GM23248 (cell line): ENCODE measurements around the gene RAB33A. TPM values are rescaled to one million over a fixed set of nuclear protein-coding genes. Genes with fewer than 3 reads are reported as not detected.
A peak's percentile ranks its signal among the peaks of the same experiment; 100 is the strongest.

Experiments used
- DNase-seq: peaks from one replicate; pipeline ENCODE4 v3.0.0-alpha.2; 2015
- H2AFZ ChIP-seq: fragments of 200-600 bp; sonication (generic); 2 replicates; pipeline ENCODE4 v1.6.1; 2016; ENCODE audit warnings: antibody characterized with exemption
- H3F3A ChIP-seq: fragments of 200-600 bp; sonication (generic); 2 replicates; pipeline ENCODE4 v1.6.1; 2016; ENCODE audit warnings: mild to moderate bottlenecking, antibody characterized with exemption, mixed run types; ENCODE audit not compliant: insufficient read depth
- H3K27ac ChIP-seq: fragments of 200-600 bp; sonication (generic); 2 replicates; pipeline ENCODE4 v1.5.1; 2016; ENCODE audit warnings: mild to moderate bottlenecking
- H3K27me3 ChIP-seq: fragments of 200-600 bp; sonication (generic); replicated peaks from 2 replicates; pipeline ENCODE4 v1.6.1; 2016; ENCODE audit warnings: mild to moderate bottlenecking; ENCODE audit not compliant: insufficient read depth
- H3K36me3 ChIP-seq: fragments of 200-600 bp; sonication (generic); 2 replicates; pipeline ENCODE4 v1.6.1; 2016; ENCODE audit warnings: low read depth, mild to moderate bottlenecking
- H3K4me1 ChIP-seq: fragments of 200-600 bp; sonication (generic); 2 replicates; pipeline ENCODE4 v1.6.1; 2016; ENCODE audit warnings: mild to moderate bottlenecking; ENCODE audit not compliant: insufficient read depth
- H3K4me2 ChIP-seq: fragments of 200-600 bp; sonication (generic); one replicate; pipeline ENCODE4 v1.6.1; 2016; ENCODE audit warnings: mild to moderate bottlenecking; ENCODE audit not compliant: unreplicated experiment
- H3K4me3 ChIP-seq: fragments of 200-600 bp; sonication (generic); 2 replicates; pipeline ENCODE4 v1.5.1; 2016; ENCODE audit warnings: mild to moderate bottlenecking
- H3K79me2 ChIP-seq: fragments of 200-600 bp; sonication (generic); 2 replicates; pipeline ENCODE4 v1.6.1; 2016; ENCODE audit warnings: mild to moderate bottlenecking; ENCODE audit not compliant: insufficient read depth
- H3K9ac ChIP-seq: fragments of 200-600 bp; sonication (generic); 2 replicates; pipeline ENCODE4 v1.6.1; 2016; ENCODE audit warnings: mild to moderate bottlenecking
- H3K9me2 ChIP-seq: fragments of 200-600 bp; sonication (generic); 2 replicates; pipeline ENCODE4 v1.6.1; 2016; ENCODE audit warnings: mixed run types, mild to moderate bottlenecking, moderate library complexity; ENCODE audit not compliant: insufficient read depth
- H3K9me3 ChIP-seq: fragments of 200-600 bp; sonication (generic); one replicate; pipeline ENCODE4 v1.6.1; 2017; ENCODE audit warnings: low read depth
- H4K20me1 ChIP-seq: fragments of 200-600 bp; sonication (generic); 2 replicates; pipeline ENCODE4 v1.6.0; 2016; ENCODE audit not compliant: insufficient read depth
- EZH2 ChIP-seq: fragments of 200-600 bp; sonication (generic); IDR thresholded peaks from 2 replicates; pipeline ENCODE4 v1.6.1; 2018; ENCODE audit warnings: antibody characterized with exemption, mild to moderate bottlenecking; ENCODE audit not compliant: insufficient read depth, poor library complexity, severe bottlenecking
- EZH2phosphoT487 ChIP-seq: fragments of 200-600 bp; sonication (generic); IDR thresholded peaks from 2 replicates; pipeline ENCODE4 v1.6.1; 2018; ENCODE audit warnings: antibody characterized with exemption, moderate library complexity, mild to moderate bottlenecking, low read depth; ENCODE audit not compliant: insufficient read depth
- WGBS, 2 experiments: methylation state at CpG; one replicate each; pipeline ENCODE4 v1.1.6; 2015 to 2017; ENCODE audit warnings: low lambda C conversion rate in 2 of 2, low coverage in 1 of 2; ENCODE audit errors: missing lambda C conversion rate in 2 of 2; 5-methylcytosine and 5-hydroxymethylcytosine counted together
- in situ Hi-C: fragments of 300-500 bp; cut with MboI; formaldehyde crosslinking; loops from 2 replicates; pipeline ENCODE4 v1.15.0; 2020
- polyA plus RNA-seq: library from polyadenylated mRNA; unstranded; fragments of >200 nt; fragmentation: Nextera tagmentation; extraction: Ambion mirVana; gene quantifications from 2 replicates; pipeline ENCODE4 v1.2.1, GENCODE V29; 2016
- total RNA-seq: library from RNA; depleted of rRNA; stranded (reverse); fragments of >200 nt; shearing (Covaris generic); gene quantifications from 2 replicates; pipeline ENCODE4 v1.2.3, GENCODE V29; 2014

Gene RAB33A
- total and polyA plus RNA-seq, 2 experiments from 2014 or later = 2.3 to 5.8 TPM

DNA sequence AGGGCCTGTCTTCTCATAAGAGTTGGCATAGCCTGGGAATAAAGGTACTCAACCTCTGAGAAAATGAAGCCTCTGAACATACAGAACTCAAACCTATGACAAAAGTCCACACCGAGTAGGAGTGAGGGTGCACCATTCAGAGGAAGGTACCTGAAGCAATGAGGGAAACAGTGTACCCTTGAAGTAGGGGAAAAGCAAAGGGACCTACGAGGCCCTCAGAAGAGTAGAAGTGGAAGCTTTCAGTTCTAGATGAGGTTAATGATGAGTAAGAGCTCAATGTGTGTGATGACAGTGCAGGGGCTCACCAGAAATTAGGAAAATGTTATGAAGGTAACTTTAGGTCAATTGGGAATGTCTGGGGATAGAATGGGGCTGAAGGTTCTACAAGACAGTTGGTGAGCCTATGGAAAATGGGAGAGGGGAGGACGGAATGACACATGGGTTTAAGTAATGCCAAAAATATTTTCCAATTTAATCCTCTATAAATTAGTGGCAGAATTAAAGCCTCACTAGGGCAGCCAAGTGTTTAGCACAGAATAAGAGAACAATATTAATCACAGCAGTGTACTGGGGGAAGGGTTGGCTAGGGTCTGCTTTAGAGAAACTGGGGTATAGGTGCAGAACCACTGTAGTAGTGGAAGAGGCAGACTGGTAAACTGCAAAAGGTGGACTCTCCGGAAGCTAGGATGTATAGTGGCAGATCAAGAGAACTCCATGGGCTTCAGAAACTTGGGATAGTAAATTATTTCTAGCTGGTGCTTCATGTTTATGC lies 39.8 kb downstream of the RAB33A start:
- H3K4me2 ChIP-seq = no peak overlapping the region
- no peaks in the 10 kb centered on the region for H4K20me1 ChIP-seq
- in situ Hi-C loops = no loop called here
- no peak overlapping the region for H3K4me3 ChIP-seq
- H2AFZ ChIP-seq = no peak overlapping the region
- no peak overlapping the region for H3K9ac ChIP-seq
- H3F3A ChIP-seq = no peaks in the 10 kb centered on the region
- H3K9me3 ChIP-seq = no peaks in the 10 kb centered on the region
- H3K9me2 ChIP-seq = no peaks in the 10 kb centered on the region
- H3K27ac ChIP-seq = no peak overlapping the region
- no peaks in the 10 kb centered on the region for H3K4me1 ChIP-seq
- H3K36me3 ChIP-seq = no peaks in the 10 kb centered on the region; the same call in 1 of the 2 replicates
- DNase-seq = no peak
- no peak for TF ChIP-seq EZH2
- no peak for TF ChIP-seq EZH2phosphoT487
- H3K79me2 ChIP-seq = no peaks in the 10 kb centered on the region
- 98% methylated on average over 4 of the region's 4 CpGs for WGBS, 2 experiments
- no peaks in the 10 kb centered on the region for H3K27me3 ChIP-seq

DNA sequence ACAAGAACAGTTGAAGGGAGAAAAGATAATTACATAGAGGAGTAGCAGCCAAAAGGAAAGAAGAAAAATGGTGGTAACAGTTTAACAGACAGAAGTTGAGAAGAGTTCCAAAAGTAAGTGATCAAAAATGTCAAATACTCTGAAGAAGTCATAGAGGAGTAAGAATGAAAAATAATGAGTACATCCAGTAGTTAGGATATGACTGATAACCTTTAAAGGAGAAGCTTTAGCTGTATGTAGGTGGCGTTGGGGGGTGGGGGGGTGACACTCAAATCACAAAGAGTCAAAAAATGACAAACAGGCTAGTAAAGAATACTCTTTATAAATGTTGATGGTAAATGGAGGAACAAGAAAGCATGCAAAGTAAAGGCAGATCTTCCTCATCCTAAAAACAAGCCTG lies 40.6 kb downstream of the RAB33A start:
- H4K20me1 ChIP-seq = no peaks in the 10 kb centered on the region
- no peaks in the 10 kb centered on the region for H3K79me2 ChIP-seq
- DNase-seq = no peak
- H3K4me1 ChIP-seq = no peaks in the 10 kb centered on the region
- H2AFZ ChIP-seq = no peak overlapping the region
- 82 to 100% methylated on average over 1 of the region's 1 CpG for WGBS, 2 experiments
- no peak for TF ChIP-seq EZH2
- no peak for TF ChIP-seq EZH2phosphoT487
- H3K9me3 ChIP-seq = no peaks in the 10 kb centered on the region
- H3K27ac ChIP-seq = no peak overlapping the region
- no peaks in the 10 kb centered on the region; the same call in 1 of the 2 replicates for H3K36me3 ChIP-seq
- H3K4me3 ChIP-seq = no peak overlapping the region
- no peak overlapping the region for H3K4me2 ChIP-seq
- H3K9ac ChIP-seq = no peak overlapping the region
- H3F3A ChIP-seq = no peaks in the 10 kb centered on the region
- no peaks in the 10 kb centered on the region for H3K9me2 ChIP-seq
- in situ Hi-C loops = no loop called here
- no peaks in the 10 kb centered on the region for H3K27me3 ChIP-seq

DNA sequence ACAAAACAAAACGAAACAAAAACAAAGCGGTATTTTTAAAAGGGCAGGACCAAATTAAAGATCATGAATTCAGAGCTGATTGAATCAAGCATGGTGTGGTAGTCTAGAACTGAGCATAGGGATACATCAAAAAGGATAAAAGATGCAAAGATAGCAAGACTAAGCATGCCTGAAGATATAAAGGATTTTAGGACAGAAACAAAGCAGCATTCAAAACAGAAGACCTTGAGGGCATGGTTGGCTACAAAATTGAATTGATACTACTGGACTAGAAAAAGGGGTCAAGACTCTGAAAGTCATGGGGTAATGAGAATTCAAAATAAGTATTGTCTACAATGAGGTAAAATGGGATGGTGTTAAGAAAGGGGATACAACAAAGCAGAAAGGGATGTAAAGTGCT lies 41.6 kb downstream of the RAB33A start:
- H2AFZ ChIP-seq = no peak overlapping the region
- in situ Hi-C loops = no loop called here
- no peaks in the 10 kb centered on the region for H4K20me1 ChIP-seq
- 97 to 100% methylated on average over 2 of the region's 2 CpGs for WGBS, 2 experiments
- H3K27ac ChIP-seq = no peak overlapping the region
- no peak for DNase-seq
- no peak overlapping the region for H3K9ac ChIP-seq
- no peaks in the 10 kb centered on the region for H3K9me3 ChIP-seq
- no peak for TF ChIP-seq EZH2
- no peak for TF ChIP-seq EZH2phosphoT487
- no peaks in the 10 kb centered on the region for H3F3A ChIP-seq
- no peak overlapping the region for H3K4me2 ChIP-seq
- H3K9me2 ChIP-seq = no peaks in the 10 kb centered on the region
- H3K79me2 ChIP-seq = no peaks in the 10 kb centered on the region
- H3K36me3 ChIP-seq = no peaks in the 10 kb centered on the region; the same call in 1 of the 2 replicates
- no peaks in the 10 kb centered on the region for H3K27me3 ChIP-seq
- no peak overlapping the region for H3K4me3 ChIP-seq
- no peaks in the 10 kb centered on the region for H3K4me1 ChIP-seq

DNA sequence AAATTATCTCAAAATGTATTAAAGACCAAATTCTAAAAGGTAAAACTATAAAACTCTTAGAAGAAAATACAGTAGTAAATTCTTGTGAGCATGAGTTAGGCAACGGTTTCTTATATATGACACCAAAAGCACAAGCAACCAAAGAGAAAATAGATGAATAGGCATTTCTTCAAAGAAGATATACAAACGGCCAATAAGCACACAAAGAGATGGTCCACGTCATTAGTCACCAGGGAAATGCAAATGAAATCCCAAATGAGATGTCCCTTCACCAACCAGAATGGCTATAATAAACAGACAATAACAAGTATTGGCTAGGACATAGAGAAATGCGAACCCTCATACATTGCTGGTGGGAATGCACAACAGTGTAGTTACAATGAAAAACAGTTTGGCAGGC lies 44.6 kb downstream of the RAB33A start:
- TF ChIP-seq EZH2phosphoT487 (no peak), EZH2 (no peak)
- Histone ChIP-seq H4K20me1 (no peaks in the 10 kb centered on the region), H3K9ac (no peak overlapping the region), H3K27me3 (no peaks in the 10 kb centered on the region), H3K4me1 (no peaks in the 10 kb centered on the region), H3K4me3 (no peak overlapping the region), H3K9me2 (no peaks in the 10 kb centered on the region), H3K27ac (no peak overlapping the region), H3K36me3 (no peaks in the 10 kb centered on the region; the same call in 1 of the 2 replicates), H3K79me2 (no peaks in the 10 kb centered on the region), H3K9me3 (no peaks in the 10 kb centered on the region), H2AFZ (no peak overlapping the region), H3K4me2 (no peak overlapping the region), H3F3A (no peaks in the 10 kb centered on the region)
- in situ Hi-C loops = no loop called here
- DNase-seq = peak; percentile 45
- WGBS, 2 experiments = 74 to 75% methylated on average over 4 of the region's 4 CpGs
